ENCODE measurements around the gene BNC2. TPM values are rescaled to one million over a fixed set of nuclear protein-coding genes. Genes with fewer than 3 reads are reported as not detected.
"Not testable (repeated sequence)": the region's sequence is repeated elsewhere in the genome, so short reads cannot be mapped to it uniquely, and the experiment has no call there.

The BNC2 gene
- total and polyA plus RNA-seq, 2 experiments from 2014 or later: 19.3 to 20.7 TPM

- no peak overlapping the region for H3K27ac ChIP-seq
- no peaks in the 10 kb centered on the region for H3K36me3 ChIP-seq (replicated peaks; ENCODE audit: insufficient read depth, low read depth)
- H3K4me3 ChIP-seq: no peak overlapping the region
- no peak overlapping the region for H3K4me2 ChIP-seq
- H3K9me2 ChIP-seq (replicated peaks; ENCODE audit: insufficient read depth): no peaks in the 10 kb centered on the region
- no peaks in the 10 kb centered on the region for H3K9me3 ChIP-seq (ENCODE audit: low read depth)
- TF ChIP-seq EZH2phosphoT487 (IDR thresholded peaks at IDR 0.05; ENCODE audit: low read depth, severe bottlenecking, unreplicated experiment) (no peak), CTCF (IDR thresholded peaks at IDR 0.05; ENCODE audit: poor library complexity) (no peak), EZH2 (IDR thresholded peaks at IDR 0.05; ENCODE audit: borderline replicate concordance) (no peak)
- no peaks in the 10 kb centered on the region for H3K79me2 ChIP-seq
- no peak overlapping the region for H2AFZ ChIP-seq
- WGBS (ENCODE audit: low lambda C conversion rate, missing lambda C conversion rate): 71% methylated on average over 5 of the region's 5 CpGs
- no peak for DNase-seq (ENCODE audit: low spot score)
- H3K27me3 ChIP-seq: no peaks in the 10 kb centered on the region
- H4K20me1 ChIP-seq (ENCODE audit: insufficient read depth, poor library complexity, severe bottlenecking): no peaks in the 10 kb centered on the region
- H3K4me1 ChIP-seq (ENCODE audit: insufficient read depth): no peaks in the 10 kb centered on the region
Observed at GRCh38 chr9:16884952-16885513, 14.6 kb upstream of the BNC2 start.

- DNase-seq (ENCODE audit: low spot score): no peak
- Histone ChIP-seq H3K27ac (no peak overlapping the region), H3K27me3 (no peaks in the 10 kb centered on the region), H3K79me2 (no peaks in the 10 kb centered on the region), H3K4me3 (no peak overlapping the region), H3K4me1 (ENCODE audit: insufficient read depth) (no peaks in the 10 kb centered on the region), H3K36me3 (replicated peaks; ENCODE audit: insufficient read depth, low read depth) (no peaks in the 10 kb centered on the region), H4K20me1 (ENCODE audit: insufficient read depth, poor library complexity, severe bottlenecking) (no peaks in the 10 kb centered on the region), H2AFZ (no peak overlapping the region), H3K4me2 (no peak overlapping the region), H3K9me2 (replicated peaks; ENCODE audit: insufficient read depth) (no peaks in the 10 kb centered on the region), H3K9me3 (ENCODE audit: low read depth) (no peaks in the 10 kb centered on the region)
- 52% methylated on average over 3 of the region's 3 CpGs for WGBS (ENCODE audit: low lambda C conversion rate, missing lambda C conversion rate)
- no peak for TF ChIP-seq EZH2phosphoT487 (IDR thresholded peaks at IDR 0.05; ENCODE audit: low read depth, severe bottlenecking, unreplicated experiment)
- no peak for TF ChIP-seq EZH2 (IDR thresholded peaks at IDR 0.05; ENCODE audit: borderline replicate concordance)
- no peak for TF ChIP-seq CTCF (IDR thresholded peaks at IDR 0.05; ENCODE audit: poor library complexity)
Observed at GRCh38 chr9:16884373-16884772, 13.9 kb upstream of the BNC2 start.

- Histone ChIP-seq H3K9me3 (ENCODE audit: low read depth) (no peaks in the 10 kb centered on the region), H4K20me1 (ENCODE audit: insufficient read depth, poor library complexity, severe bottlenecking) (no peaks in the 10 kb centered on the region), H3K79me2 (no peaks in the 10 kb centered on the region), H3K36me3 (replicated peaks; ENCODE audit: insufficient read depth, low read depth) (no peaks in the 10 kb centered on the region), H3K4me3 (no peak overlapping the region), H3K4me2 (no peak overlapping the region), H3K9me2 (replicated peaks; ENCODE audit: insufficient read depth) (no peaks in the 10 kb centered on the region), H2AFZ (no peak overlapping the region), H3K27ac (no peak overlapping the region), H3K4me1 (ENCODE audit: insufficient read depth) (no peaks in the 10 kb centered on the region), H3K27me3 (no peaks in the 10 kb centered on the region)
- 84% methylated on average over 6 of the region's 6 CpGs for WGBS (ENCODE audit: low lambda C conversion rate, missing lambda C conversion rate)
- TF ChIP-seq EZH2 (IDR thresholded peaks at IDR 0.05; ENCODE audit: borderline replicate concordance): no peak
- no peak for TF ChIP-seq CTCF (IDR thresholded peaks at IDR 0.05; ENCODE audit: poor library complexity)
- TF ChIP-seq EZH2phosphoT487 (IDR thresholded peaks at IDR 0.05; ENCODE audit: low read depth, severe bottlenecking, unreplicated experiment): no peak
- no peak for DNase-seq (ENCODE audit: low spot score)
Observed at GRCh38 chr9:16883586-16883985, 13.1 kb upstream of the BNC2 start.

GRCh38 chr9:16882440-16882839 lies 12.0 kb upstream of the BNC2 start:
- not testable (repeated sequence) for H3K4me2 ChIP-seq; H4K20me1 ChIP-seq (ENCODE audit: insufficient read depth, poor library complexity, severe bottlenecking); H3K36me3 ChIP-seq (replicated peaks; ENCODE audit: insufficient read depth, low read depth); H3K79me2 ChIP-seq; DNase-seq (ENCODE audit: low spot score); H3K9me2 ChIP-seq (replicated peaks; ENCODE audit: insufficient read depth); H3K4me1 ChIP-seq (ENCODE audit: insufficient read depth); H3K27ac ChIP-seq; H3K4me3 ChIP-seq; H3K9me3 ChIP-seq (ENCODE audit: low read depth); H3K27me3 ChIP-seq; H2AFZ ChIP-seq
- 93% methylated on average over 6 of the region's 6 CpGs for WGBS (ENCODE audit: low lambda C conversion rate, missing lambda C conversion rate)
